SKM-1 (cell line): ENCODE results near the gene AKR7A2.
A peak's percentile ranks its signal among the peaks of the same experiment; 100 is the strongest.

ENCODE experiments used
- DNase-seq: peaks from one replicate; lab custom pipeline; 2025; ENCODE audit not compliant: unreplicated experiment; lab: John Stamatoyannopoulos, UW

AKR7A2 gene

DNA sequence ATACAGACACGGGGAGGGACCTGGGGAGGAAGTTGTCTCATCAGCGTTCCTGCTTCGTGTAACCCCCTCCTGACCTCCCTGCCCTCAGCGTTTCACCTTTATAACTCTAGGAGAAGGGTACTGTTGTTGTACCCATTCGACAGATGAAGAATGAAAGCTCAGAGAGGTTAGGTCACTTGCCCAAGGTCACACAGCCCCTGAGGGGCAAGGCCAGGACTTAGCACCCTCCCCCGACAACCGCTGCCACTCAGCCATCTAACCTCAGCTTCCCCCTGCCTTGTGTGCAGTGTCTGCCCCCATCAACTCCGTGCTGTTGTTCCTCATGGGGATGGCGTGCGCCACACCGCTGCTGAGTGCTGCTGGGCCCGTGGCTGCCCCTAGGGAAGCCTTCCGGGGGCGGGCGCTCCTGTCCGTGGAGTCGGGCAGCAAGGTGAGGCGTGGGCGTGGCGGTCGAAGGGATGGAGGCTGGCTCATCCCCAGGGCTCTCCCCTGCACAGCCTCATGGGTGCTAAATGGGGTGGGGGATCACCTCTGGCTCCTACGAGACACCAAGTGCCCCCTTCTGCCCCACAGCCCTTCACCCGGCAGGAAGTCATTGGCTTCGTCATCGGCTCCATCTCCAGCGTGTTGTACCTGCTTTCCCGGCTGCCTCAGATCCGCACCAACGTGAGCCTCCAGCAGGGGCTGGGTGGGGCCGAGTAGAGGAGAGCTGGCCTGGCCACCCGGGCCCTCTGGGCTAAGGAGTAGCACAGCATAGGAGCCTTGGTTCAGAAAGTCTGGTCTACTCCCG, 14.2 kb upstream of the AKR7A2 start:
- DNase-seq = no peak

DNA sequence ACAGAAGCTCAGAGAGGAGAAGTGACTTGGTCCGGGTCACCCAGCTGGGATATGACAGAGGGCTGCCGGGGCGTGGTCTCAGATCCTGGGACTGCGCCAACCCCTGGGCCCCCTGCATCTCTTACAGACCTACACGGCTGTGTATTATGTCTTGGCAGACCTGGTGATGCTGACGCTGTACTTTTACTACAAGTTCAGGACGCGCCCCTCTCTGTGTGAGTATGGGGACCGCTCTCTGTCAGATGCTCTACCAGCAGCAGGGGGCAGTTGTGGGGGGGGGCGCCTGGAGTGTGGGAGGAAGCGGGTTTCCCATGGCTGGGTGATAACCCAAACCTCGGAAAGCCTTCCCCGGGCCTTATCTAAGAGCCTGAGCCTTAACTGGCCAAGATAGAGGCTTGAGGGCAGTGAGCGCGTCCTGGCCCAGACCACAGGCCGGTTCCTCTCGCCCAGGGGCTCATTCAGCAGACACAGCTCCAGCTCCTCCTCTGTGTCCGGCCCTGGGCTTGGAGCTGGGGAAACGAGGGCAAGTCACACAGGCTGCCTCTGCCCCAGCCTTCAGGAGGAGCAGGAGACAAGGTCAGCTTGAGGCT, 13.5 kb upstream of the AKR7A2 start:
- no peak for DNase-seq

DNA sequence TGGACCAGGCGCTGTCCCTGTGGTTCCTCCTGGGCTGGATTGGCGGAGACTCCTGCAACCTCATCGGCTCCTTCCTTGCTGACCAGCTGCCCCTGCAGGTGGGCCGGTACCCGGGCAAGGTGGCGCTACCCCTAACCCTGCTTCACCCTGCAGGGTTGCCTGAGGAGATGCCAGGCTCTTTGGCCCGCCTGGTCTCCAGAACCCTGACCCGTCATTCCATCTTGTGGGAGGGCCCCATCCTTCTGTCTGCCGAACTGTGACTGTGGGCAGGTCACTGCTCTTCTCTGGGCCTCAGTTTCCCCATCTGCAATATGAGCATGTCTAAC, 12.7 kb upstream of the AKR7A2 start:
- no peak for DNase-seq

DNA sequence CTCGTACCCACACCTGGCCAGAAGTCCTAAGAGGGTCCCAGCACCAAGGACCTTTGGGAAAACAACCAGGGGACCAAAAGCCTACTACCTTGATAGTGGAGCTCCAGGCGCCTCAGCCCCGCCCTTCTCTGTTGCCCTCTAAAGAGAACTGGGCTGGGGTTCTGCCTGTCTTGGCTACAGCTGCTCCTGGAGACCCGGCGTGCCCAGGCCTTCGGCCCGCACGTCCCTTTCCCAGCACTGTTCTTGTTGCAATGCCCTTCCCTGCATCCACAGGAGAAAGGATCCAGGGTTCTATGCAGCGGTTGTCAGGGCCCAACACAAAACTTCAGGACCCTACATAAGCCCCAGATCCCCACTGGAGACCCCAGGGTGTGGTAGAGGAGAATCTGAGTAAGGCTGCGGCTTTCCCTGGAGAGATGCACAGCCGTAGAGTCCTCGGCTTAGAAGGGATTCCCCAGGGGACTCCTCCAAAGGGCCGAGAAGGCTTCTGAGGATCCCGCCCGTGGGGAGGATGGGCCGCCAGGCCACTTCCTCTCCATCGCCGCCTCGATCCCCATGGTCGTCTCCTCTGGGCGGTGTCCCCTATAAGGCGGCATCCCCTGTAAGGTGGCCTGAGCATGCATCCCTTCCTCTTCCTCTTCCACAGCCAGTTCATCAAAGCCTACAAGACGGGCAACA, 12.2 kb upstream of the AKR7A2 start:
- no peak for DNase-seq

DNA sequence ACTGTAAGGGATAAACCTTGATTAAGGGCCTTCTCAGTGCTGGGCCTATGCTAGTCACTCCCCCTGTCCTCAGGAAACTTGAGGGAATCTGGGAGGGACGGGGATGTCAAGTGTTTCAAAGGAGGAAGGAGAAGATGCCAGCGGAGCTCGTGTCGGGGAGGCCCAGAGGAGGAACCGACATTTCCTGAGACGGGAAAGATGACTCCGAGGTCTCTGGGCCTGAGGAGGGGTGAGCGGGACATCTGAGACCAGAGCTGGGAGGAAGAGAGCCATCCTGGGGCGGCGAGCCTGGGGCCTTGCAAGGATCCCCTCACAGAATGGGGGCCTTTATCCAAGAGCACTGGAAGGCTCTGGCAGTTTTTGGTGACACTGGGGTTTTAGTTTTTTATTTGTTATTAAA, 10.5 kb upstream of the AKR7A2 start:
- DNase-seq = no peak

DNA sequence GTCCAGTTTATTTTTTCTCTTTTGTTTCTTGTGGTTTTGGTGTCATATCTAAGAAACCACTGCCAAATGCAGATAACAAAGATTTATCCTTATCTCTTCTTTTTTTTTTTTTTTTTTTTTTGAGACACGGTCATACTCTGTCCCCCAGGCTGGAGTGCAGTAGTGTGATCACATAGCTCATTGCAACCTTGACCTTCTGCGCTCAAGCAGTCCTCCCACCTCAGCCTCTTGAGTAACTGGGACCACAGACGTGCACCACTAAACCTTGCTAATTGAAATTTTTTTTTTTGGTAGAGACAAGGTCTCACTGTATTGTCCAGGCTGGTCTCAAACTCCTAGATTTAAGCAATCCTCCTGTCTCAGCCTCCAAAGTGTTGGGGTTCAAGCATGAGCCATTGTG, 9.1 kb upstream of the AKR7A2 start:
- no peak for DNase-seq

DNA sequence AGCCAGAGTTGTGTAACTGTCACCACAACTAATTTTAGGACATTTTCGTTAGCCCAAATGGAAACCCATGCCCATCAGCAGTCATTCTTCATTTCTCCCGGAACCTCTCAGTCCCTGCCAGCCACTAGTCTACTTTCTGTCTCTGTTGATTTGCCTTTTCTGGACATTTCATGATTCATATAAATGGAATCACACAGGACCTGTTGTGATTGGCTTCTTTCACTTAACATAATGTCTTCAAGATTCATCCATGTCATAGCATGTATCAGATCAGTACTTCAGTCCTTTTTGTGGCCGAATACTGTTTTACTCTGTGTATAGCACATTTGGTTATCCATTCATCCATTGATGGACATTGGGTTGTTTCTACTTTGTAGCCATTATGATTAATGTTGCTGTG, 7.3 kb upstream of the AKR7A2 start:
- DNase-seq = no peak

DNA sequence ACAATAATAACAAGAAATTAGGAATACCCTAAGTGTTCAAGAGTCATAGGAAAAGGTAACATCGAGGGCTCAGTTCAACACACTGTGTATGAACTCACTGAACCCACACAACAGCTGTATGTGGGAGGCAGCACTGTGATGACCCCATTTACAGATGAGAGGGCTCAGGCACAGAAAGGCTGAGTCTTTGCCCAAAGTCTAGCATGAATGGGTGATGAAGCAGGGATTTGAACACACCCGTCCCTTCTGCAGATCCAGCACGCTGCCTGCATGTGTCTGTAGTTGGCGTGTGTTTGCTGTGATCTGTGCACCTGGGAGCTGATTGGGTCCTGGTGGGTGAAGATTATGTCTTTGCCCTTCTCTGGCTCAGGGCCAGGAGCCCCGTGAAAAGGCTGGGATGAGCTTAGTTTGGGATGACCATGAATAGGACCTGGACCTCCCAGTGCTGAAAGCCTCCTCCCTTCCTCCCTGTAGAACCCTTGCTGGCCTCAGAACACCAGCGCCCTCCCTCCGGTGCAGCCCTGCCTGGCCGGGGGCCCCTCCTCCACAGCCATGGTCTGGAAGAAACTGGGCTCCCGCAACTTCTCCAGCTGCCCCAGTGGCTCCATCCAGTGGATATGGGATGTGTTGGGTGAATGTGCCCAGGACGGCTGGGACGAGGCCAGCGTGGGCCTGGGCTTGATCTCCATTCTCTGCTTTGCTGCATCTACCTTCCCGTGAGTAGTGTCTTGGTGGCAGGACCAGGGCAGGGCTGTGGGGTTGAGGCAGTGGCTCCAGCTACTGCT, 5.4 kb upstream of the AKR7A2 start:
- no peak for DNase-seq

DNA sequence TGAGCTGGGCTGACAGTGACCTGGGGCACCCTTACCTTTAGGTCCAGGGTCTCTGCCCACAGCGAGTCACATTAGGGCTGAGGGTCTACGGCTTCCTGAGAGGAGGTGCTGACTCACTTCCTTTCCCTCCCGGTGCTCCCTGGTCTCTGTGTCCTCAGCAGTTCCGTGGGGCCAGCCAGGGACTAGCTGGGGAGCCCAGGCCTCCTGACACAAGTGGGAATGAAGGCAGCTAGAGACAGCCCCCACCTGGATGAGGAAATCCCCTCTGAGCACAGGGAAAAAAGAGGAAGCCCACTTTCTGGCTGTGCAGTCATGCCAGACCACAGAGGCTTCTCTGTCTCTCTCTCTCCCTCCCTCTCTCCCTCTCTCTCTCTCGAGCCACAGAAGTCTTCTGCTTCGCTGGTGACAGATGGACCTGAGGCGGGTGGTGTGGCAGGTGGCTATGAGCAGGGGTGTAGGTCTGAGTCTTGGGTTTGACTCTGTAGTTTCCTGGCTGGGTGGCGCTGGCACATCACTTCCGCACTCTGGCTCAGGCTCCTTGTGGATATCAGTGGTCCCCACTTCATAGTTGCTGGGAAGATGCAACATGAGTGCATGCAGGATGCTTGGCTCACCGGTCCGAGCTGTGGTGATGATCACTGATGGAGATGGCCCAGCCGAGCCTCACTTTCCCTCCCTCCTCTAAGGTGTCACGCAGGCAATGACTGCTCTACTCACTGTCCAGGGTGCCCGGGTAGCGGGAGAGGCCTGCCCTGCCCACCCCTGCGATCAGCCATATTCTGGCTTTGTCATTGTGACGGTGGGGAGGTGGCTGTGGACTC, 3.6 kb upstream of the AKR7A2 start:
- peak; percentile 82 for DNase-seq

DNA sequence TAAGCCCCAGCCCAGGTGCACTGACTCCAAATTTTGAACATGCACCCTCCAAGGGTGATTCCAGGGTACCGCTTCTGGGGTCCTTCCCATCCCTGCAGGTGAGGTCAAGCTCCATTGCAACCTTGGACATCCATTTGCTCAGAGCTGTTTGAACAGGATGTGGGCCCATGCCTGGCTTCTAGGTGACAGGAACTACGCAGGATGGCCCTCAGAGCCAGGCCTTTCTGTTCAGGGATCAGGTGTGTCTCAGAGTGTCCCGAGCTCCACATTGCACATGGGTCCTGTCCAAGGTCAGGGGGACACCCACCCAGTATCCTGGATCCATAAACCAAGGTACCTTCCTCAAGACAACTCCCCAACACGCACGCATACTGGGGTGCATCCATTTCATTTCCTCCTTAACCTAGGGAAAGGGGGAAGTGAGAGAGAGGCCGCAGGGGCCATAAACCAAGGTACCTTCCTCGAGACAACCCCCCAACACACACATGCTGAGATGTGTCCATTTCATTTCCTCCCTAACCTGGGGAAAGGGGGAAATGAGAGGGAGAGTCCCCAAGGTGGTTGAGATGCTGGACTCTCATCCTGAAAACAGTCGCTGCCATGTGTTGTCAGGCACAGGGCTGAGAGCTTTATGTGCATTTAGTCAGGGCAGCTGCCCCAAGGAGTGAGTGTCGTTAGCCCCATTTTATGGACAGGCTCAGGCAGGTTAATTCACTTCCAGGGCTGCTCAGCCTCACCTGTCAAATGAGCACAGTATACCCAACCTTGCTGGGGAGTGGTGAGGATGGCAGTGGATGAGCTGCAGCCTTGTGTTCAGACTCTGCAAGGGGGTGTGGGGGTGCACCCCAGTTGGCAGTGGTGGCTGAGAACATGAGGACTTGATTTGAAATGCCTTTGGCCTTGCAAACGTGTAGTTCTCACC, 2.3 kb upstream of the AKR7A2 start:
- DNase-seq = no peak

DNA sequence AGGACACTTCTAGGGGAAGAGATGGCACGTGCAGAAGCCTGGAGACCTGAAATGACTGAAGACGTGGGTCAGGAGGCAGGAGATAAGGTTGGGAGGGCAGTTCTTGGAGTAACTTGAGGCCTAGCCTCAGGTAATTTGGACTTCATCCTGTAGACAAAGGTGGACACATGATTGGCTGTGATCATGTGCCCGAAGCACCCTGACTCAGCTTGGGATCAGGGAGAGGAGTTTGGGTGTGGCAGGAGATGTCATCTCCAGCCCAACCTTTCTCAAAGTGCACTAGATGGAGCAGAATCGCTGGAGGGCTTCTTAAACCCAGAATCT, 1.7 kb upstream of the AKR7A2 start:
- DNase-seq = no peak

DNA sequence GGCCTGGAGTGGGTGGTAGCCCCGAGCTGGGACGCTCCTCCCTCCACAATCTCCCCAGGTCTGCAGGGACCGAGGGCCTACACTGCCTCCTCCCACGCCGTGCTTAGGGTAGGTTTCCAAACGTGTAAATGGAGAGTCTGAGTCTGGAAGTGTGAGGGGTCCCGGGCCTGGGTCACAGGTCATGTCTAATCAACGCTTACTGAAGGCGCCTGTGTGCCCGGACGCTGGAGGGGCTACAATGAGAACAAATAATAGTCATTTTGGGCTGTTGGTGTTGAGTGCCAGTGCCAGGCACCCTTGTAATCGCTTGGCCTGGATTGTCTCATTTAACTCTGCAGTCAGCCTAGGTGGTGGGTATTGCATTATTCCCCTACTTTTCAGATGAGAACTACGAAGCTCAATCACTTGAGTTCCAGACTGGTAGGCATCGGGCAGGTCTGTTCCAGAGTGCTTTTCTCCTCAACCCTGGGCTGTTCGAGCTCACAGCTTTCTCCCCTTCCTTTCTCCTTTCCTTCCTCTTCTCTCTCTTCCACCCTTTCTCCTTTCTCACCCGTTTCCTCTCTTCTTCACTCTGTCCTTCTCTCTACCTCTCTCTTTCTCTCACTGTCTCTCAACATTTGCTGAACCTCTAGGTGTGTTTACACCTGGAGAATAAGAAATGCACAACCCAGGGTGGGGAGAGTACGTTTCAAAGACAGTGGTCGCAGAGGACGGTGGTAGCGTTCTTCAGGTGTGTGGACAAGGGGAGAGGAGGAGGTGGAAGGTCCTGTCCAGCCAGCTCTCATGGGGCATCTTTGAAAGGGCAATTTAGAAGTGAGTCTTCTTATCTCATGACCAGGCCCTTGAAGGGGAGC, 1.1 kb upstream of the AKR7A2 start:
- DNase-seq = no peak

DNA sequence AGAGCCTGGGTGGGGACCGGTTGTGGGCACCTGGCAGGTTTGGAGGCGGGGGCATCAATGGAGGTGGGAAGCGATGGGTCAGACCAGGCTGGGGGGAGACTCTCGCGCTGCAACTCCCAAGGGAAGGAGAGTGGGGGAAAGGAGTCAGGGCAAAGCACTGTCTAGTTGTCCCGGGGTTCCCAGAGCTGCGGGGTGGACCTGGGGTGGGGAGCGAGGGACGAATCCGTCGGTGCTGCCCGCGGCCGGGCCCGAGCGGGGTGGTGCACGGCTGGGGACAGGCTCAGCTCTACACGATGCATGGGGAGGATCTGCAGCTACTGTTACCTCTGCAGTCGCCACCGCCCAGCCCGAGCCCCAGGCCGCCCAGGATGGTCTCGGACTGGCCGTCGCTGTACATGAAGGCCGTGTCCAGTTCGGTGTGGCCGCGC, 427 bp downstream of the AKR7A2 start:
- DNase-seq = no peak

DNA sequence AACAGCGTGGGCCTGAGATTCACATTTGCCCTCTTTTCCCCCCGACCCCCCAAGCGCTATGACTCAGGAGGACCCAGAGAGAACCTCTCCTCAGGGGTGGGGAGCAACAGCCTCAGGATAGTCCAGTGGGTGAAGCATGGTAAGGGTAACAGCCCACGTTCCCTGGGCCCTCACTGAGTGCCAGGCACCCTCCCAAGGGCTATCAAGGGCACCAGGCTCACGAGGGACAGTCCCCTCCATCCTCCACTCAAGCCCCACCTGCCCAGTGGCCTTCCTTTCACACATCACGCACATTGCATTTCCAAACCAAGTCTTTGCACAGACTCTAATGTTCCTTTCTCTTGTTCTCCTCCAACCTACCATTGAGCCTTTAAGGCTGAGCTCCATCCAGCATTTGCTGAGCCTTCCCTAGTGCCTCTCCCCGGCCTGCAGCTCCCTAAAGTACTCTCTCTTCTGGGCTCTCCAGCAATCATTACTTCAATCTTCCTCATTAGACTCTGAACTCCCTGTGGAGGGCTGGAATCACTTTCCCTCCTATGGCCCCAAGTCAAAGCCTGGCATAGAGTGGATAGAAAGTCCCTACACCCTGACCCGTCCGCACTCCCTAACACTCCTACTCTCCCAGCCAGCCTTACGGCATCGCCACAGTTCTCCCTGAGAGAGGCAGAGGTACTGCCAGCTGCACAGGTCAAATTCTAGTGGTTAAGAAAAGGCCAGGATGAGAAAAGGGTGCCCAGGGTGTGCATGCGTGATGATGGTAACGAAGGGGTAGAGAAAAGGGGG, 1.0 kb downstream of the AKR7A2 start:
- DNase-seq = no peak

DNA sequence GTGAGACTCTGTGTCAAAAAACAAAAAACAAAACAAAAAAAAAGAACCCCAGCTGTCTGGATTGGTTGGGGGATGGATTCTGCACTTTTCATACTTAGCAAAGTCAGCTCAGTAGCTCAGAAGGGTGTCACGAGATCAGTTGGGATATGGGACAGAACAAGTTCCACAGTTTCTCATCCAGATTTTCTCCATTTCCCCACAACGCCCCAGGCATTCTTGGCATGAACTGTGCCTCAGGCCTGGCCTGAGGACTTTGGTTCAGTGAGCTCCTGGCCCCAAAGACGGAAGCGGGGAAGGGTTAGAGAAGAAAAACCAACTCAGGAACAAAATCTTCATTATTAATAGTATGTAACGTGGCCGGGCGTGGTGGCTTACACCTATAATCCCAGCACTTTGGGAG, 1.9 kb downstream of the AKR7A2 start:
- no peak for DNase-seq

DNA sequence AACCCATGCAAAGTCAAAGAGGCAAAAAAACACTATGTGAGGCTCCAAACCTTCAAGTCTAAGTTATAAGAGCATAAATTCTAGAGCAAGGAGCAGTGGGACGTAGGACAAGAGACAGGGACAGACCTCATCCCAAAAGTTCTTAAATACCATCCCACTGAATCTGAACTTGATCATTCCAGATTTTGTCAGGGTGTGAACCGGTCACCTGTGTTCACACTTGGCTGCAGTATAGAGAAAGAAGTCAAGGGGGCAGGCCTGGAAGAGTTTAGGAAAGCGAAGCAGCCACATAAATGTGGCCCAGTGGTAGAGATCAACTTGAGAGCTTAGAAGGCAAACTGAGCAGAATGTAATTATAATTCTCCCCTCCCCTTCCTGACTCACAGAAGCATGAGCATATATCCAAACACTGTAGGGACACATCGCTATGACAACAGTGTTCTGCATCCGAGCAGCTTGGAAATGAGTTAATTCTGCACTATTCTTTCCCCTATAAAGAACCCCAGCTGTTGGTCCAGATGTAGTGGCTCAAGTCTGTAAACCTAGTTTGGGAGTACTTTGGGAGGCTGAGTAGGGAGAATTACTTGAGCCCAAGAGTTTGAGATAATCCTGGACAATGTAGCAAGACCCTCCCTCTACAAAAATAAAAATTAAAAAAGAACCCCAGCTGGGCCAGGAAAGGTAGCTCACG, 2.7 kb downstream of the AKR7A2 start:
- no peak for DNase-seq

DNA sequence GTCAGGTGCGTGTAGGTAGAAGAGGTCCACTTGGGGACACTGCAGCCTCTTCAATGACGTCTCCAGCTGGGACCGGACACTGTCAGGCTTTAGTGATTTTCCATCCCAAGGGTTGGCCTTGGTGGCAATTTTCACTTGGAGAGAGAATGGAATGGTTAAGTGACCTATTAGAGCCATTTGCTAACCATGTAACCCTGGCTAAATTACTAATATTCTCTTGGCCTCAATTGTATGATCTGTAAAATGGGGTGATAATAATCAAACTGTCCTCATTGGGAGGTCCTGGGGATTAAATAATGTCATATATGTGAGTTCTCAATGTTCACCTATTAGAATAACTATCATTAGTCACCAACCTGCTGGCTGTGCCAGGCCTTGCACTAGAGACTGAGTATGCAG, 3.4 kb downstream of the AKR7A2 start:
- DNase-seq = no peak
